GM18502 (cell line): Measurements from ENCODE around the gene BPTF.
A peak's percentile ranks its signal among the peaks of the same experiment; 100 is the strongest.
"Not testable (repeated sequence)": the region's sequence is repeated elsewhere in the genome, so short reads cannot be mapped to it uniquely, and the experiment has no call there.

Source experiments
- ATAC-seq: cut with Tn5 transposase; IDR thresholded peaks from one replicate; pipeline ENCODE4 v1.9.1; 2021; ENCODE audit warnings: mild to moderate bottlenecking; ENCODE audit not compliant: unreplicated experiment, poor library complexity

BPTF gene

GRCh38 chr17:67996301-67997171 is 171.2 kb downstream of the BPTF start, which contains the start of gene C17orf58:
Gene C17orf58, minus strand, starts transcription at chr17:67996469. Its CDS starts 271 bp downstream, at chr17:67996198.
- not testable (repeated sequence) for ATAC-seq

- ATAC-seq, result no peak
Measured at GRCh38 chr17:67998466-67998865, 173.2 kb downstream of the BPTF start.

GRCh38 chr17:67999291-67999911 is 174.1 kb downstream of the BPTF start:
- no peak for ATAC-seq

- no peak for ATAC-seq
Measured at GRCh38 chr17:68004201-68004600, 178.9 kb downstream of the BPTF start.

GRCh38 chr17:68006797-68007196 is 181.5 kb downstream of the BPTF start:
- no peak for ATAC-seq

GRCh38 chr17:68011199-68011665 is 185.9 kb downstream of the BPTF start:
- no peak for ATAC-seq

- no peak for ATAC-seq
Measured at GRCh38 chr17:68013385-68013784, 188.1 kb downstream of the BPTF start.

GRCh38 chr17:68015081-68015723 is 189.9 kb downstream of the BPTF start:
- ATAC-seq, result no peak

GRCh38 chr17:68016838-68017237 is 191.5 kb downstream of the BPTF start:
- ATAC-seq, result no peak

- not testable (repeated sequence) for ATAC-seq
Measured at GRCh38 chr17:68018493-68018892, 193.2 kb downstream of the BPTF start.

GRCh38 chr17:68019336-68019674 is 194.0 kb downstream of the BPTF start:
- no peak for ATAC-seq

GRCh38 chr17:68019675-68020408 is 194.5 kb downstream of the BPTF start:
- peak; percentile 94 for ATAC-seq

GRCh38 chr17:68020409-68020756 is 195.1 kb downstream of the BPTF start:
- ATAC-seq, result no peak

- ATAC-seq, result not testable (repeated sequence)
Measured at GRCh38 chr17:68020791-68021190, 195.5 kb downstream of the BPTF start.

GRCh38 chr17:68021963-68022362 is 196.7 kb downstream of the BPTF start:
- no peak for ATAC-seq

- not testable (repeated sequence) for ATAC-seq
Measured at GRCh38 chr17:68022547-68022946, 197.2 kb downstream of the BPTF start.

GRCh38 chr17:68029512-68030215 is 204.4 kb downstream of the BPTF start:
- ATAC-seq, result no peak
